Tibial nerve (tissue), 4 donors: Measurements from ENCODE around the gene TBX6. TPM values are rescaled to one million over a fixed set of nuclear protein-coding genes. Genes with fewer than 3 reads are reported as not detected.
A peak's percentile ranks its signal among the peaks of the same experiment; 100 is the strongest.

Experiments
- DNase-seq, 2 donors: peaks; one replicate each; pipeline ENCODE4 v3.0.0-alpha.2; 2019; ENCODE audit warnings: low spot score in 2 of 2
- H3K27ac ChIP-seq, 4 donors: fragments of 200-600 bp; sonication (generic) in 3 of 4; one replicate each; pipeline ENCODE4 v1.5.1; 2017 to 2019; ENCODE audit warnings: mild to moderate bottlenecking in 1 of 4
- H3K27me3 ChIP-seq, 2 donors: fragments of 200-600 bp; sonication (generic) in 1 of 2; one replicate each; pipeline versions ENCODE4 v1.5.1 to v1.6.0; 2017 to 2019
- H3K36me3 ChIP-seq, 3 donors: fragments of 200-600 bp; sonication (generic); one replicate each; pipeline ENCODE4 v1.5.1; 2018 to 2019
- H3K4me1 ChIP-seq, 4 donors: fragments of 200-600 bp; sonication (generic) in 3 of 4; one replicate each; pipeline ENCODE4 v1.5.1; 2017 to 2019
- H3K4me3 ChIP-seq, 4 donors: fragments of 200-600 bp; sonication (generic) in 3 of 4; one replicate each; pipeline ENCODE4 v1.5.1; 2017 to 2019; ENCODE audit warnings: mild to moderate bottlenecking in 1 of 4, moderate library complexity in 1 of 4
- H3K9me3 ChIP-seq, 4 donors: fragments of 200-600 bp; sonication (generic) in 3 of 4; one replicate each; pipeline ENCODE4 v1.5.1; 2017 to 2019
- EP300 ChIP-seq, 2 donors: sonication (generic); formaldehyde crosslinking; IDR thresholded peaks; one replicate each; pipeline ENCODE4 v1.6.1; 2017; ENCODE audit warnings: antibody characterized with exemption in 2 of 2, mild to moderate bottlenecking in 1 of 2
- POLR2A ChIP-seq, 2 donors: fragments of 450-650 bp; IDR thresholded peaks; one replicate each; pipeline ENCODE4 v1.6.1; 2017; ENCODE audit warnings: antibody characterized with exemption in 2 of 2, mild to moderate bottlenecking in 2 of 2, moderate library complexity in 2 of 2
- WGBS, 2 donors: methylation state at CpG; one replicate each; pipeline ENCODE4 v1.1.5; 2018; 5-methylcytosine and 5-hydroxymethylcytosine counted together
- total RNA-seq, 4 donors: library from RNA; depleted of rRNA; stranded (reverse); fragments of >200 nt; gene quantifications; one replicate each; pipeline ENCODE4 v1.1.0, GENCODE V29; 2016
- TF ChIP-seq, protein P1 (sequence below), 5 experiments: fragments of 200-600 bp in 3 of 5; fragments of 450-650 bp in 2 of 5; sonication (generic) in 3 of 5; IDR thresholded peaks; one replicate each; pipeline ENCODE4 v1.5.1; 2016 to 2019; ENCODE audit warnings: antibody characterized with exemption in 5 of 5, mild to moderate bottlenecking in 3 of 5, moderate library complexity in 2 of 5

The TBX6 gene
- total RNA-seq, 4 donors from 2014 or later: 0.66 to 1.5 (median 0.84) TPM; not detected in 1

DNA sequence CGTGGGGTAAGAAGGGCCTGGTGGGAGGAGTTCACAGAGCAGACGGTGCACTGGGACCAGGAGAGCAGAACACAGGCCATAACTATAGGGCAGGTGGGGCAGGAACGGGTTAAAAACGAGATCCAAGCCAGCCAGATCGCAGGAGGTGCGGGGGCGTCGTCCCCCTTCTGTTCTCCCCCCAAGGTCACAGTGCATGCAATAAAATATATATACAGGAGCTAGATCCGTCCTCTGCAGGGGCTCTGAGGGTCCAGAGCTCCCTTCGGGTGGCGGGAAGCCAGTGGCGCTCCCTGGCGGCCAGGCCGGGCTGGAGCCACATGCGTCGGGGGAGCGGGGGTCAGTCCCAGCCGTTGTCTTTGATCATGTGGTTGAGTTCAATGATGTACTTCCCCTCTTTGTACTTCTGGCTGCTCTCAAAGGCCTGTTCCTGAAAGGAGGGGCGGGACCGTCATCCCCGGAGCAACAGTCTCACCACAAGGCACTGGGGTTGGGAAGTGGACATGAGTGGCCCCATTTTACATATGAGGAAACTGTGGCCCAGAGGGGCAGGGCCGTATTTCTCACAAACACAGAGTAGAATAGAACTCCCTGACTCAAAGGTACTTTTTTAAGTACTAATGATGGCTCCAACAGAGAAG, 768 bp upstream of the TBX6 start:
- H3K4me1 ChIP-seq: peaks cover 0 to 56% (median 32%) of the 10 kb centered on the region in 4 donors
- TF ChIP-seq EP300 (IDR thresholded peaks at IDR 0.05) (peak; percentile 27 to 58), POLR2A (IDR thresholded peaks at IDR 0.05) (no peak)
- TF ChIP-seq, protein P1, sequence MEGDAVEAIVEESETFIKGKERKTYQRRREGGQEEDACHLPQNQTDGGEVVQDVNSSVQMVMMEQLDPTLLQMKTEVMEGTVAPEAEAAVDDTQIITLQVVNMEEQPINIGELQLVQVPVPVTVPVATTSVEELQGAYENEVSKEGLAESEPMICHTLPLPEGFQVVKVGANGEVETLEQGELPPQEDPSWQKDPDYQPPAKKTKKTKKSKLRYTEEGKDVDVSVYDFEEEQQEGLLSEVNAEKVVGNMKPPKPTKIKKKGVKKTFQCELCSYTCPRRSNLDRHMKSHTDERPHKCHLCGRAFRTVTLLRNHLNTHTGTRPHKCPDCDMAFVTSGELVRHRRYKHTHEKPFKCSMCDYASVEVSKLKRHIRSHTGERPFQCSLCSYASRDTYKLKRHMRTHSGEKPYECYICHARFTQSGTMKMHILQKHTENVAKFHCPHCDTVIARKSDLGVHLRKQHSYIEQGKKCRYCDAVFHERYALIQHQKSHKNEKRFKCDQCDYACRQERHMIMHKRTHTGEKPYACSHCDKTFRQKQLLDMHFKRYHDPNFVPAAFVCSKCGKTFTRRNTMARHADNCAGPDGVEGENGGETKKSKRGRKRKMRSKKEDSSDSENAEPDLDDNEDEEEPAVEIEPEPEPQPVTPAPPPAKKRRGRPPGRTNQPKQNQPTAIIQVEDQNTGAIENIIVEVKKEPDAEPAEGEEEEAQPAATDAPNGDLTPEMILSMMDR (IDR thresholded peaks at IDR 0.05): peak in 4 of 5 experiments; percentile 33 to 53 (median 42)
- H3K27me3 ChIP-seq: no peaks in the 10 kb centered on the region
- peak; percentile 56 to 70 for DNase-seq
- H3K36me3 ChIP-seq: peaks cover 5 to 24% (median 5%) of the 10 kb centered on the region in 3 donors
- H3K4me3 ChIP-seq: peak overlapping the region; percentile 21 to 65 (median 62)
- peaks cover 0 to 11% (median 0%) of the 10 kb centered on the region in 4 donors for H3K9me3 ChIP-seq
- 5 to 12% methylated on average over 19 to 22 of the region's 22 CpGs for WGBS, 2 donors
- peak overlapping the region; percentile 13 to 90 (median 84) for H3K27ac ChIP-seq

DNA sequence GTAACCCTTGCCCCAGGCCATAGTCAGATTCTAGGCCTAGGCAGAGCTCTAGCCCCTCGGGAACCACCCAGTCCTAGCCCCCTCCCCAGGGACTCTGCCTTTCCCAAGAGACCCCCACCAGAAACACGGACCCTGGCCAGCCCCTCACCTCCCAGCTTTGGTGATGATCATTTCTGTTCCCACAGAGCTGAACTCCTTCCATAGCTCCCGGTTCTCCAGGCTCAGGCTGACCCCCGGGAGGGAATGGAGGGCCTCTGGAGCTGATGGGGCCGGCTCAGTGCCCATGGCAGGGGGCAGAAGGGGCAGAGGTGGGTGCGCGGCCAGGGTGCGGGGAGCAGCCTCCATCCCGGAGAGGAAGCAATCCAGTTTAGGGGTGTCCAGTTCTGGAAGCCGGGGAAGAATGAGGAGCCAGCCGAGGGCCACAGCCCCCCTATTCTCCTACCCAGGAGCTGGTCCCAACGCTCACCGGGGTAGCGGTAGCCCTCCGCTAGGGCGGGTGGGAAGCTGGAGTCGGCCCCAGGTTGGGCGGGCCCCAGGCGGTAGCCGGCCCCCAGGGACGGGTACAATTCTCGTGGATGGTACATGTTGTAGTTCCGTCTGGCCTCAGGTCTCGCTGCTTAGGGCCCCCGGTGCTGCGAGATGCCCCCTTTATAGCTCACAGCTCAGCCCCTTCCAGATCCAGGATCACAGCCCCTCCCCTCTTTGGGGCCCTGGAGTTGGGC, 953 bp downstream of the TBX6 start:
- peaks cover 0 to 63% (median 32%) of the 10 kb centered on the region in 4 donors for H3K4me1 ChIP-seq

DNA sequence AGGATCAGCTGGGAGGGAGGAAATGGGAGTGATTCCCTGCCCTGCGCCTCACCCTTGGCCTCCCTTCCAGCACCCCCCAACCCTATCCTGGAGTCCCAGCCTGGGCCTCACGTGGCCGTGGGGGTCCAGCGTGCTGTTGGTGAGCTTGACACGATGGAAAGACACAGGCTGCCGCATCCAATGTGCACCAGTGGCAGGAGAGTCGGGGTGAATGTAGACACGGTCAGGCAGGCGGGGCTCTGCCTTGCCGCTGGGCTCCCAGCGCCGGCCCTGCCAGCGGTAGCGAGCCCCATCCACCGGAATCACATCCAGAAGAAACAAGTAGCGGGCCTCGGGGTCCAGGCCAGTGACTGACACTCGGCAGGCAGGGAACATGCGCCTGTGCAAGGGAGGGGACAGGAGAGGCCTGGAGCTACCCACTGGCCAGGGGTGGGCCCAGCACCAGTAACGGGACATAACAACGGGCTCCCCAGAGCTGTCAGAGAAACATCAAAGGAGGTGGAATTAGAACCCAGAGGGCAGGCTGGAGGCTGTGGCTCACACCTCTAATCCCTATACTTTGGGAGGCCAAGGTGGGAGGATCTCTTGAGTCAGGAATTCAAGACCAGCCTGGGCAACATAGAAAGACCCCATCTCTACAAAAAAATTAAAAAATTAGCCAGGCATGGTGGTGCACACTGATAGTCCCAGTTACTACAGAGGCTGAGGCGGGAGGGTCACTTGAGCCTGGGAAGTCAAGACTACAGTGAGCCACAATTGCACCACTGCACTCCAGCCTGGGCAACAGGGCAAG, 2.7 kb downstream of the TBX6 start:
- H3K27me3 ChIP-seq: no peaks in the 10 kb centered on the region
- peaks cover under 1 to 47% (median 3%) of the 10 kb centered on the region in 3 donors for H3K36me3 ChIP-seq
- H3K4me3 ChIP-seq: no peak overlapping the region
- no peak overlapping the region for H3K27ac ChIP-seq
- H3K9me3 ChIP-seq: no peaks in the 10 kb centered on the region
- 75 to 84% methylated on average over 12 to 22 of the region's 22 CpGs for WGBS, 2 donors
- no peak for DNase-seq
- H3K4me1 ChIP-seq: peaks cover 0 to 67% (median 18%) of the 10 kb centered on the region in 4 donors
- TF ChIP-seq POLR2A (IDR thresholded peaks at IDR 0.05) (no peak), EP300 (IDR thresholded peaks at IDR 0.05) (no peak)
- TF ChIP-seq, protein P1 (IDR thresholded peaks at IDR 0.05): no peak

More for the DNA sequence above, 953 bp downstream of the TBX6 start:
- Histone ChIP-seq H3K4me3 (peak overlapping the region in 1 of 4 donors; percentile 65), H3K9me3 (no peaks in the 10 kb centered on the region), H3K27ac (peak overlapping the region in 3 of 4 donors; percentile 83 to 90 (median 85)), H3K36me3 (peaks cover 5 to 41% (median 5%) of the 10 kb centered on the region in 3 donors), H3K27me3 (no peaks in the 10 kb centered on the region)
- TF ChIP-seq EP300 (IDR thresholded peaks at IDR 0.05) (no peak), POLR2A (IDR thresholded peaks at IDR 0.05) (no peak)
- TF ChIP-seq, protein P1 (IDR thresholded peaks at IDR 0.05): no peak
- WGBS, 2 donors: 59 to 71% methylated on average over 14 to 26 of the region's 26 CpGs
- DNase-seq: no peak

DNA sequence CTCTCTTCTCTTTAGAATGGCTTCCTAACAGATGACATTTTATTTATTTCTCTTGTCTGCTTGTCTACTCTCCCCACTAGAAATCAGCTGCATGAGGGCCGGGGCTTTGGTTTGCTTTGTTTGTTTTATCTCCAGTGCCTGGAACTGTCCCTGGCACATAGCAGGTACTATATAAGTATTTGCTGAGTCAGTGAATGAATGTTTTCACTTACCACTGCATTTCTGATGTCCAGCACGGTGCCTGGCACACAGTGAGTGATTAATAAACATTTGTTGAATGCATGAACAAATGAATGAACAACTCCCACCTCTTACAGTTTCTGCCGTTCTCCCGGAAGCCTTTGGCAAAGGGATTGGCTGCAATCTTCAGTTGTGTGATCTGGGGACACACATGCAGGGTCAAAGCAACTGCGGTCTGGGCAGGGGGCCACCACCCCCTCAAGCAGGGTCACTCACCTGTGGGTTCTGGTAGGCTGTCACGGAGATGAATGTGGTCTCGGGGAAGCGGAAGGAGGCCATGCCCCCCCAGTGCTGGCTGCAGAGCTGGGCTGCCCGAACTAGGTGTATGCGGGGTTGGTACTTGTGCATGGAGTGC, 3.4 kb downstream of the TBX6 start:
- Histone ChIP-seq H3K4me3 (no peak overlapping the region), H3K27ac (no peak overlapping the region), H3K27me3 (no peaks in the 10 kb centered on the region), H3K36me3 (peaks cover 0 to 47% (median 4%) of the 10 kb centered on the region in 3 donors), H3K9me3 (no peaks in the 10 kb centered on the region), H3K4me1 (peaks cover 0 to 60% (median 17%) of the 10 kb centered on the region in 4 donors)
- no peak for TF ChIP-seq EP300 (IDR thresholded peaks at IDR 0.05)
- TF ChIP-seq, protein P1 (IDR thresholded peaks at IDR 0.05): no peak
- TF ChIP-seq POLR2A (IDR thresholded peaks at IDR 0.05): no peak
- WGBS, 2 donors: 67 to 74% methylated on average over 10 of the region's 10 CpGs
- no peak for DNase-seq
